HEK293T (cell line): ENCODE results near the gene SLC27A1.
A peak's percentile ranks its signal among the peaks of the same experiment; 100 is the strongest.

Experiments
- CTCF ChIA-PET: fragments of 350-600 bp; formaldehyde crosslinking; extraction: SDS; loops from one replicate; lab custom pipeline; 2021; ENCODE audit warnings: antibody characterized with exemption, inconsistent platforms; lab: Yijun Ruan, JAX
- POLR2A ChIA-PET: fragments of 350-600 bp; formaldehyde crosslinking; extraction: SDS; loops from one replicate; lab custom pipeline; 2020; ENCODE audit warnings: antibody characterized with exemption, inconsistent platforms; lab: Yijun Ruan, JAX
- DNase-seq: peaks from one replicate; pipeline ENCODE4 v3.0.0; 2012; ENCODE audit warnings: mixed read lengths; ENCODE audit errors: extremely low spot score
- ARNT ChIP-seq: fragments of 450-650 bp; IDR thresholded peaks from 2 replicates; pipeline ENCODE4 v1.6.1; 2017; ENCODE audit warnings: mild to moderate bottlenecking
- BHLHE40 ChIP-seq: fragments of 450-650 bp; IDR thresholded peaks from 2 replicates; pipeline ENCODE4 v1.6.1; 2016; ENCODE audit warnings: mild to moderate bottlenecking, moderate library complexity, borderline replicate concordance
- CTBP1 ChIP-seq: fragments of 450-650 bp; IDR thresholded peaks from 2 replicates; pipeline ENCODE4 v1.6.1; 2016; ENCODE audit warnings: borderline replicate concordance
- ELF4 ChIP-seq: fragments of 450-650 bp; IDR thresholded peaks from 2 replicates; pipeline ENCODE4 v1.6.1; 2017; ENCODE audit warnings: antibody characterized with exemption
- FOXA1 ChIP-seq: fragments of 450-650 bp; IDR thresholded peaks from 2 replicates; pipeline ENCODE4 v1.6.1; 2016; ENCODE audit warnings: mild to moderate bottlenecking
- FOXK2 ChIP-seq: fragments of 450-650 bp; IDR thresholded peaks from 2 replicates; pipeline ENCODE4 v1.6.1; 2016; ENCODE audit warnings: mild to moderate bottlenecking
- FOXM1 ChIP-seq: fragments of 450-650 bp; IDR thresholded peaks from 2 replicates; pipeline ENCODE4 v1.6.1; 2017; ENCODE audit warnings: mild to moderate bottlenecking, borderline replicate concordance
- HDGF ChIP-seq: fragments of 450-650 bp; IDR thresholded peaks from 2 replicates; pipeline ENCODE4 v1.6.1; 2017; ENCODE audit warnings: antibody characterized with exemption, borderline replicate concordance
- L3MBTL2 ChIP-seq: fragments of 450-650 bp; conservative IDR thresholded peaks from 2 replicates; pipeline ENCODE4 v1.6.1; 2016; ENCODE audit warnings: mild to moderate bottlenecking
- LEF1 ChIP-seq: fragments of 450-650 bp; IDR thresholded peaks from 2 replicates; pipeline ENCODE4 v1.6.1; 2017; ENCODE audit warnings: mild to moderate bottlenecking, borderline replicate concordance
- NFRKB ChIP-seq: fragments of 450-650 bp; IDR thresholded peaks from 2 replicates; pipeline ENCODE4 v1.6.1; 2016; ENCODE audit warnings: mild to moderate bottlenecking, moderate library complexity
- PKNOX1 ChIP-seq: fragments of 450-650 bp; IDR thresholded peaks from 2 replicates; pipeline ENCODE4 v1.6.1; 2016
- SP1 ChIP-seq: fragments of 450-650 bp; IDR thresholded peaks from 2 replicates; pipeline ENCODE4 v1.6.1; 2017
- SUZ12 ChIP-seq: fragments of 450-650 bp; IDR thresholded peaks from 2 replicates; pipeline ENCODE4 v1.6.1; 2016; ENCODE audit warnings: mild to moderate bottlenecking
- TARDBP ChIP-seq: fragments of 450-650 bp; IDR thresholded peaks from 2 replicates; pipeline ENCODE4 v1.6.1; 2016
- ZNF384 ChIP-seq: fragments of 450-650 bp; IDR thresholded peaks from 2 replicates; pipeline ENCODE4 v1.6.1; 2016

The SLC27A1 gene

GRCh38 chr19:17525141-17525540 is 54.8 kb downstream of the SLC27A1 start:
- TF ChIP-seq LEF1 (no peak), FOXA1 (no peak), ZNF384 (no peak), BHLHE40 (no peak), SUZ12 (no peak), HDGF (no peak)
- POLR2A ChIA-PET, result no interaction called here
- CTCF ChIA-PET, result interaction anchor here (0.6 kb wide), 1 partner anchor 200 kb away, joined by 3 read pairs; no protein-coding TSS in a partner anchor

GRCh38 chr19:17526922-17527321 is 56.6 kb downstream of the SLC27A1 start:
- POLR2A ChIA-PET, result no interaction called here
- CTCF ChIA-PET, result no interaction called here
- no peak for TF ChIP-seq NFRKB
- no peak for TF ChIP-seq PKNOX1
- no peak for TF ChIP-seq TARDBP
- no peak for TF ChIP-seq FOXK2
- no peak for TF ChIP-seq ZNF384
- no peak for TF ChIP-seq SP1
- DNase-seq, result no peak

More at GRCh38 chr19:17525141-17525540, 54.8 kb downstream of the SLC27A1 start:
- no peak for DNase-seq

GRCh38 chr19:17527326-17527725 is 57.0 kb downstream of the SLC27A1 start:
- CTCF ChIA-PET, result no interaction called here
- POLR2A ChIA-PET, result no interaction called here
- DNase-seq, result no peak
- TF ChIP-seq CTBP1 (no peak), L3MBTL2 (no peak), SP1 (no peak), FOXM1 (no peak), BHLHE40 (no peak), LEF1 (no peak), TARDBP (no peak), FOXK2 (no peak)

- TF ChIP-seq PKNOX1 (no peak), LEF1 (no peak), BHLHE40 (no peak), ZNF384 (no peak)
- CTCF ChIA-PET, result interaction anchor here (2.2 kb wide), 1 partner anchor 32 kb away, joined by 10 read pairs; no protein-coding TSS in a partner anchor
- no peak for DNase-seq
- POLR2A ChIA-PET, result interaction anchor here (1.8 kb wide), 1 partner anchor 17 kb away, joined by 4 read pairs; the partner anchor contains the start of gene PGLS
These were observed 58.3 kb downstream of the SLC27A1 start for GRCh38 chr19:17528610-17529009.

- no peak for DNase-seq
- POLR2A ChIA-PET, result interaction anchor here (1.6 to 1.8 kb wide), 2 partner anchors 10 to 18 kb away, joined by 4 to 6 read pairs; partner anchors contain the start of gene PGLS
- no peak for TF ChIP-seq ARNT
- TF ChIP-seq ZNF384, result peak; percentile 31; the same call in 1 of the 2 replicates
- CTCF ChIA-PET, result interaction anchor here (0.6 to 2.2 kb wide), 4 partner anchors 15 to 753 kb away, joined by 3 to 10 read pairs (median 6); partner anchors contain the start of gene PGLS
These were observed 59.2 kb downstream of the SLC27A1 start for GRCh38 chr19:17529239-17530158.

- CTCF ChIA-PET, result interaction anchor here (0.6 to 2.2 kb wide), 2 partner anchors 14 to 34 kb away, joined by 3 to 10 read pairs; no protein-coding TSS in a partner anchor
- DNase-seq, result no peak
- no peak for TF ChIP-seq ELF4
- no peak for TF ChIP-seq NFRKB
- no peak for TF ChIP-seq SUZ12
- no peak for TF ChIP-seq L3MBTL2
- TF ChIP-seq ARNT, result no peak
- TF ChIP-seq FOXK2, result no peak
- TF ChIP-seq TARDBP, result no peak
- TF ChIP-seq SP1, result no peak
- POLR2A ChIA-PET, result interaction anchor here (0.6 to 1.6 kb wide), 2 partner anchors 9 to 50 kb away, joined by 3 to 6 read pairs; no protein-coding TSS in a partner anchor
These were observed 60.3 kb downstream of the SLC27A1 start for GRCh38 chr19:17530586-17530985.

GRCh38 chr19:17532116-17532515 is 61.8 kb downstream of the SLC27A1 start:
- no peak for TF ChIP-seq PKNOX1
- no peak for TF ChIP-seq ELF4
- CTCF ChIA-PET, result no interaction called here
- no peak for DNase-seq
- POLR2A ChIA-PET, result no interaction called here
